ENCODE results near the gene LRRC14B. TPM values are rescaled to one million over a fixed set of nuclear protein-coding genes. Genes with fewer than 3 reads are reported as not detected.
"Not testable (repeated sequence)": the region's sequence is repeated elsewhere in the genome, so short reads cannot be mapped to it uniquely, and the experiment has no call there.

The LRRC14B gene
- total and polyA plus RNA-seq, 2 donors from 2014 or later, result not detected

GRCh38 chr5:213803-214395 is 22.6 kb downstream of the LRRC14B start:
- no peak overlapping the region for H3K27ac ChIP-seq (ENCODE audit: low read depth in 2 of 2, low read length in 2 of 2)
- H3K36me3 ChIP-seq (ENCODE audit: control insufficient read depth in 2 of 3, insufficient read depth in 3 of 3, low read length in 3 of 3), result peaks cover 0 to 3% (median 0%) of the 10 kb centered on the region in 3 donors
- intact Hi-C loops (cut with DNase I), result no loop called here
- H3K4me3 ChIP-seq (ENCODE audit: low read length in 3 of 3), result no peak overlapping the region
- no peaks in the 10 kb centered on the region for H3K4me1 ChIP-seq (ENCODE audit: control insufficient read depth in 2 of 3, insufficient read depth in 2 of 3, low read depth in 1 of 3, low read length in 3 of 3)
- FAIRE-seq (no peak), DNase-seq (no peak)
- H3K27me3 ChIP-seq (ENCODE audit: control insufficient read depth, insufficient read depth, low read length), result no peaks in the 10 kb centered on the region
- H3K9me3 ChIP-seq (ENCODE audit: control insufficient read depth in 2 of 3, insufficient read depth in 1 of 3, low read length in 3 of 3), result no peaks in the 10 kb centered on the region
- H3K9ac ChIP-seq (ENCODE audit: low read length in 3 of 3), result no peak overlapping the region
- no peak for TF ChIP-seq CTCF (IDR thresholded peaks at IDR 0.05; ENCODE audit: borderline replicate concordance, extremely low read depth, insufficient read depth)

GRCh38 chr5:215256-215655 is 24.0 kb downstream of the LRRC14B start:
- FAIRE-seq; H3K27me3 ChIP-seq (ENCODE audit: control insufficient read depth, insufficient read depth, low read length); intact Hi-C loops (cut with DNase I): not testable (repeated sequence)

GRCh38 chr5:216076-216475 is 24.8 kb downstream of the LRRC14B start:
- H3K27me3 ChIP-seq (ENCODE audit: control insufficient read depth, insufficient read depth, low read length); H3K27ac ChIP-seq (ENCODE audit: low read depth in 2 of 2, low read length in 2 of 2); intact Hi-C loops (cut with DNase I); H3K4me3 ChIP-seq (ENCODE audit: low read length in 3 of 3); H3K9ac ChIP-seq (ENCODE audit: low read length in 3 of 3); FAIRE-seq; H3K9me3 ChIP-seq (ENCODE audit: control insufficient read depth in 2 of 3, insufficient read depth in 1 of 3, low read length in 3 of 3); H3K36me3 ChIP-seq (ENCODE audit: control insufficient read depth in 2 of 3, insufficient read depth in 3 of 3, low read length in 3 of 3); H3K4me1 ChIP-seq (ENCODE audit: control insufficient read depth in 2 of 3, insufficient read depth in 2 of 3, low read depth in 1 of 3, low read length in 3 of 3); DNase-seq: not testable (repeated sequence)

More at GRCh38 chr5:215256-215655, 24.0 kb downstream of the LRRC14B start:
- H3K9ac ChIP-seq (ENCODE audit: low read length in 3 of 3); H3K4me3 ChIP-seq (ENCODE audit: low read length in 3 of 3); H3K9me3 ChIP-seq (ENCODE audit: control insufficient read depth in 2 of 3, insufficient read depth in 1 of 3, low read length in 3 of 3); DNase-seq; H3K4me1 ChIP-seq (ENCODE audit: control insufficient read depth in 2 of 3, insufficient read depth in 2 of 3, low read depth in 1 of 3, low read length in 3 of 3); H3K36me3 ChIP-seq (ENCODE audit: control insufficient read depth in 2 of 3, insufficient read depth in 3 of 3, low read length in 3 of 3); H3K27ac ChIP-seq (ENCODE audit: low read depth in 2 of 2, low read length in 2 of 2): not testable (repeated sequence)

- H3K36me3 ChIP-seq (ENCODE audit: control insufficient read depth in 2 of 3, insufficient read depth in 3 of 3, low read length in 3 of 3); H3K9me3 ChIP-seq (ENCODE audit: control insufficient read depth in 2 of 3, insufficient read depth in 1 of 3, low read length in 3 of 3); H3K27me3 ChIP-seq (ENCODE audit: control insufficient read depth, insufficient read depth, low read length); H3K4me1 ChIP-seq (ENCODE audit: control insufficient read depth in 2 of 3, insufficient read depth in 2 of 3, low read depth in 1 of 3, low read length in 3 of 3); FAIRE-seq; intact Hi-C loops (cut with DNase I): not testable (repeated sequence)
- DNase-seq, result peak; percentile 97 to 99 (median 98)
- Histone ChIP-seq H3K9ac (ENCODE audit: low read length in 3 of 3) (peak within 1 kb of the TSS; percentile 57 to 89 (median 68)), H3K4me3 (ENCODE audit: low read length in 3 of 3) (peak within 1 kb of the TSS; percentile 72 to 88 (median 74)), H3K27ac (ENCODE audit: low read depth in 2 of 2, low read length in 2 of 2) (peak within 1 kb of the TSS; percentile 80 to 82)
These were observed 26.5 kb downstream of the LRRC14B start, which contains the start of the genes CCDC127 and SDHA for GRCh38 chr5:217494-218456. TSS of gene CCDC127 (minus strand) at chr5:218153. CDS start at chr5:216849, 1,304 bp downstream. TSS of gene SDHA (plus strand) at chr5:218320. CDS start at chr5:218356, 36 bp downstream.

Measured in kidney (tissue), 14 donors.